GM12874 (cell line): ENCODE results near the gene TRDN.

ENCODE experiments used
- TF ChIP-seq, protein P1 (sequence below): IDR thresholded peaks from 2 replicates; pipeline ENCODE4 v1.5.1; 2011; ENCODE audit warnings: low read depth, mild to moderate bottlenecking, control low read depth, low read length, moderate library complexity; ENCODE audit not compliant: insufficient read depth

The TRDN gene

DNA sequence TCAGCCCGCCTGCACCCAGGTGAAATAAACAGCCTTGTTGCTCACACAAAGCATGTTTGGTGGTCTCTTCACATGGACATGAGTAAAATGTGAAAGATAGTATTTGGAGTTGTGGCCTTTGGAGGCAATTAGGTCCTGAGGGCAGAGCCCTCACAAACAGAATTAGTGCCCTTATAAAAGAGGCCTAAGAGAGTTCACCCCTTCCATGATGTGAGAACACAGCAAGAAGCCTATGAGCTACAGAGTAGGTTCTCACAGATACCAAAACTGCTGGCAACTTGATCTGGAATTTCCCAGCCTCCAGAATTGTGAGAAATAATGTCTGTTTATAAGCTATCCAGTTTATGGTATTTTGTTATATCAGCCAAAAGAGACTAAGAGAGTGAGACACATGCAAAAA is 74.5 kb downstream of the TRDN start:
- TF ChIP-seq, protein P1, sequence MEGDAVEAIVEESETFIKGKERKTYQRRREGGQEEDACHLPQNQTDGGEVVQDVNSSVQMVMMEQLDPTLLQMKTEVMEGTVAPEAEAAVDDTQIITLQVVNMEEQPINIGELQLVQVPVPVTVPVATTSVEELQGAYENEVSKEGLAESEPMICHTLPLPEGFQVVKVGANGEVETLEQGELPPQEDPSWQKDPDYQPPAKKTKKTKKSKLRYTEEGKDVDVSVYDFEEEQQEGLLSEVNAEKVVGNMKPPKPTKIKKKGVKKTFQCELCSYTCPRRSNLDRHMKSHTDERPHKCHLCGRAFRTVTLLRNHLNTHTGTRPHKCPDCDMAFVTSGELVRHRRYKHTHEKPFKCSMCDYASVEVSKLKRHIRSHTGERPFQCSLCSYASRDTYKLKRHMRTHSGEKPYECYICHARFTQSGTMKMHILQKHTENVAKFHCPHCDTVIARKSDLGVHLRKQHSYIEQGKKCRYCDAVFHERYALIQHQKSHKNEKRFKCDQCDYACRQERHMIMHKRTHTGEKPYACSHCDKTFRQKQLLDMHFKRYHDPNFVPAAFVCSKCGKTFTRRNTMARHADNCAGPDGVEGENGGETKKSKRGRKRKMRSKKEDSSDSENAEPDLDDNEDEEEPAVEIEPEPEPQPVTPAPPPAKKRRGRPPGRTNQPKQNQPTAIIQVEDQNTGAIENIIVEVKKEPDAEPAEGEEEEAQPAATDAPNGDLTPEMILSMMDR = no peak

DNA sequence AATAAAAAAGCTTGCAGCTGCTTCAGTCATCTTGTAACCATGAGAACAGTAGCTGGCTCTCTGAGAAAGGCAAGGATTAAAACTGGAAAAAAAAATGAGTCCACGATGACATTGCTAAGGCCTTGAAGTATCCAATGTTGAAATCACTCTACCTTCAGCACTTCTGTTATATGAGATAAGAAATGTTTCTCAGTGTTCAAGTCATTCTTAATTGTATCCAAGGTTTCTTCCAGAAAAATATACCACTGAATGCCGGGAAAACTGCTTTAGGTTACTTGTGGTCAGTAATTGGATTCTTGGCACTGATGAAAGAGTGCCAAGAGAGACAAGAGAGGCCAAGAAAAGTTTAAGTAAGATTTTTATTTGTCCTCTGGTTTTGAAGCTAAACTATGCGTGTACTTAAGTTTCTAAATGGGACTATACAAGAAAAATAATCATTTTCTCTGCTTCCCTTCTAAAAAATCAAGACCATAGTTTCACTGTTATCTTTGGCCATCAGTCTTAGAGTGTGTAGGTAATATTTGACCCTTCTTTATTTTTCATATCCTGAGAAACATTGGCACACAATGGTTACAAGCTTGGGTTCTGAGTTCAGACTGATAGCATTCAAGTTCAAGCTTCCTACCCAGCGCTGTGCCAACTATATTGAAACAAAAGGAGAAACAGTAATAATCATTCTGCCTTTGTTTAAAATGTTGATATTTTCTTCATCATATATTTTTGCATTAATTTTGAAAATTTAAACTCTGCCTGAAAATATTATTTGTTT is 84.6 kb downstream of the TRDN start:
- TF ChIP-seq, protein P1 = no peak

DNA sequence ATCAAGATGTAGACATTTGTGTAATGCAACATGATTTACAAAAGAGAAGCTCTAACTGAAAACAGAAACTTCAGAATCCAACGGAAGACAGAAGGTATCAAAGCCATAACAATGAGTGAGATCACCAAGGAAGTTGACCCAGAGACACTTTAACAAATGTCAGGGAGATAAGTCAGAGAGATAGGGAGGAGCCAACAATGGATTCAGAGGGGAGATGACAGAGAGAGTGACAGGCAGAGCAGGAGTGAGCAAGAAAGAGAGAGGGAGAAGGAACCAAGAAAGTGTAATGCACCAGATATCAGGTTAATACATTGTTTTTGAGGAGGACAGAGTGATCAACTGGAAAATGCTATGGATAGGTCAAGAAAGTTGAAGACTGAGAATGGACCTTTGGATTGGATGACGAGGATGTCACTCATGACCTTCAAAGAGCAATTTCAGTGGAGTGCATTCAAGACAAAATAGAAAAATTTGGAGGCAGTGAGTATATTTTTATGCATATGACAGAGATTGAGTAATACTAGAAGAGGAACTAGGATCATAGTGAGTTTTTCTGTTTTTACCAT is 86.6 kb downstream of the TRDN start:
- TF ChIP-seq, protein P1 = no peak

DNA sequence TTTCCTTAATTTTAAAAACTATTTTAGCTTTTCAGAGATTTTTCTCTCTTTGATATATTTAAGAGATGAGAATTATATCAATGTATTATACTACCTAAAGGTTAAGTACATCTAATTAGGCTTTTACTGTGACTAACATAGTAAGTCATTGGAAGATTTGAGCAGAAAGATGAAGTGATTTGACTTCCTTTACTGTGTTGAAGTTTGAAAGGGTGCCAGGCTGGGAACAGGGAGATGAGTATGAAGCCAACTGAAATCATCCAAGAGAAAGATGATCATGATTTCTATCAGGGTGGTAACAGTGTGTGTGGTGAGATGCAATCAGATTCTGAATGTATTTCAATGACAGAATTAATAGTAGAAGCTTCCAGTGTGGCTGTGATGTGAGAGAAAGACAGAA is 87.3 kb downstream of the TRDN start:
- TF ChIP-seq, protein P1 = no peak

DNA sequence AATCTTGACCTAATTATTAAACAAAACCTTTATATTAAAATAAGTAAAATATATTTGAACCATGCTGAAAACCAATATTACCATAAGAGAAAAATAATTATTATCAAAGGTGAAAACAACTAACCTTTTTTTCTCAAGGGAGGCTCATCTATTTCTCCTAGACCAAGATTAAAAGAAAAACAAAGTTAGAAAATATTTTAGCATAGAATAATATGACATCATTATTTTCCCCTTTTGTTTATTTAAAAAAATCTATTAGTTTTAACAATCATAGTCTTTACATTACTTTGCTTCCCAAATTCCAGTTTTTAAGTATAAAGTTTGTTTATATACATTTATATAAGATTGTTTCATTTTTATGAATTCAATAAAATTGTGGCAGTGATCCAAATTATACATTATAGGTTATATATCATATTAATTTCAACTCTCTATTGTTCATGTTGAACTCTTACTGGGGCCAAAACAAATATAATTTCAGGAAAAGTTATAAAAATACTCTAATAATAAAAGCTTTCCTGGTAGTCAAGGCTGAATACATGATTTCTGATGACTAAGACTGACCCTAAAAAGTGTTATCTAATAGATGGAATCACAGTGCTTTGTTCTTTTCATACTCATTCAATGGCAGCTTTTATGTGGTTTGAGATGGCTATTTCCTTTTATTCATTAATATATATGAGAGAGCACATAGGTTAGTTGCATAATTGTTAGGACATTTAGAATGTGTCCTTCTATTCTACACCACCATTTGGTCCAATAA is 89.4 kb downstream of the TRDN start:
- TF ChIP-seq, protein P1 = no peak

DNA sequence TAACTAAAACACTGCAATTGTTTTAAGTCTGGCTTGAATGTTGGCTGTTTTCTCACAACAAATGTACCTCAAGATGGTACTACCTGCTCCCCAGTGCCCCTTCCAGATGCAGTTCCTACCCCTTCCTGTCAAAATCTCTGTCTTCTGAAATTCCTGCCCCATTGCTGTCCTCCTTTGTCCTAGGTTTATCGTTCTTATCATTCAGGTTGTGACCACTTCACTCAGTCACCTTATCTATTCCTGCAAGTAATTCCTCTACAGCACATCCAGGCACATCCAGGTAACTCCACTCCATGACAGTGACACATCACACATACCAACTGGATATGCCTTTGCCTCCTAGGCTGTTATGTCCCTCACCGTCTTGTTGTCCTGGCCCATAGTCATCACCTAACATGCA is 90.2 kb downstream of the TRDN start:
- TF ChIP-seq, protein P1 = no peak

DNA sequence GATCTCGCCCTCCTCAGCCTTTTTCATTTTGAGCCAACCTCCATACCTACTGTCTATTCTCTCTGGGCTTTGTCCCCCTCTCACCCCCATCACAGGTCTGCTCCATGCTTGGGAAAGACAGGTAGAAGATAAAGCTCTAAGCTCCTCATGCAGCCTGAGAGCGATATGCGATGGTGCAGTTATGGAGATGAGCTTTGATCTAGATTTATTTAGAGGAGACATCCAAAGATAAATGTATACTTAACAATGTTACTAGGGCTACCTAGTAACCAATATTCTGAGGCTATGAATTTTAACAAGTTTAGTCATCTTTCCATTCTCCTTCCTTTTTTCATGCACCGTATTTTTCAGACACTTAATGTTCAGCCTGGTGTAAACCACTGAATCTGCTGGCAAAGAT is 95.3 kb downstream of the TRDN start:
- TF ChIP-seq, protein P1 = no peak
